ENCODE measurements around the gene SLC1A1.

The SLC1A1 gene

GRCh38 chr9:4572184-4572826 is 82.0 kb downstream of the SLC1A1 start:
- no peaks in the 10 kb centered on the region for H3K36me3 Mint-ChIP-seq (ENCODE audit: low read depth)
- DNase-seq, result no peak
- H3K9me3 Mint-ChIP-seq, result no peaks in the 10 kb centered on the region
- no peaks in the 10 kb centered on the region for H3K27me3 Mint-ChIP-seq
- no peak overlapping the region for H3K4me3 Mint-ChIP-seq
- H3K4me1 Mint-ChIP-seq (ENCODE audit: low read depth), result peaks cover 37% of the 10 kb centered on the region
- peak overlapping the region; percentile 19 for H3K27ac Mint-ChIP-seq

GRCh38 chr9:4573176-4573575 is 82.9 kb downstream of the SLC1A1 start:
- Mint-ChIP-seq H3K9me3 (no peaks in the 10 kb centered on the region), H3K27ac (no peak overlapping the region), H3K4me3 (no peak overlapping the region), H3K4me1 (ENCODE audit: low read depth) (peaks cover 33% of the 10 kb centered on the region), H3K27me3 (no peaks in the 10 kb centered on the region), H3K36me3 (ENCODE audit: low read depth) (no peaks in the 10 kb centered on the region)
- DNase-seq, result no peak

- DNase-seq, result no peak
- H3K4me3 Mint-ChIP-seq, result no peak overlapping the region
- no peak overlapping the region for H3K27ac Mint-ChIP-seq
These were observed 83.5 kb downstream of the SLC1A1 start for GRCh38 chr9:4573634-4574389.

GRCh38 chr9:4574657-4575243 is 84.5 kb downstream of the SLC1A1 start:
- Mint-ChIP-seq H3K27ac (peak overlapping the region; percentile 24), H3K4me1 (ENCODE audit: low read depth) (peaks cover 33% of the 10 kb centered on the region), H3K27me3 (no peaks in the 10 kb centered on the region), H3K9me3 (no peaks in the 10 kb centered on the region), H3K4me3 (no peak overlapping the region), H3K36me3 (ENCODE audit: low read depth) (no peaks in the 10 kb centered on the region)
- DNase-seq, result peak; percentile 43

More at GRCh38 chr9:4573634-4574389, 83.5 kb downstream of the SLC1A1 start:
- no peaks in the 10 kb centered on the region for H3K27me3 Mint-ChIP-seq
- H3K36me3 Mint-ChIP-seq (ENCODE audit: low read depth), result no peaks in the 10 kb centered on the region
- H3K9me3 Mint-ChIP-seq, result no peaks in the 10 kb centered on the region
- H3K4me1 Mint-ChIP-seq (ENCODE audit: low read depth), result peaks cover 33% of the 10 kb centered on the region

GRCh38 chr9:4575997-4576396 is 85.7 kb downstream of the SLC1A1 start:
- Mint-ChIP-seq H3K4me1 (ENCODE audit: low read depth) (peaks cover 33% of the 10 kb centered on the region), H3K27ac (no peak overlapping the region), H3K36me3 (ENCODE audit: low read depth) (no peaks in the 10 kb centered on the region), H3K9me3 (no peaks in the 10 kb centered on the region), H3K4me3 (no peak overlapping the region), H3K27me3 (no peaks in the 10 kb centered on the region)
- DNase-seq, result no peak

- Mint-ChIP-seq H3K4me1 (ENCODE audit: low read depth) (peaks cover 33% of the 10 kb centered on the region), H3K4me3 (no peak overlapping the region), H3K9me3 (no peaks in the 10 kb centered on the region), H3K36me3 (ENCODE audit: low read depth) (no peaks in the 10 kb centered on the region), H3K27ac (no peak overlapping the region), H3K27me3 (no peaks in the 10 kb centered on the region)
- DNase-seq, result no peak
These were observed 86.2 kb downstream of the SLC1A1 start for GRCh38 chr9:4576448-4576847.

- Mint-ChIP-seq H3K4me1 (ENCODE audit: low read depth) (peaks cover 13% of the 10 kb centered on the region), H3K36me3 (ENCODE audit: low read depth) (no peaks in the 10 kb centered on the region), H3K9me3 (no peaks in the 10 kb centered on the region), H3K27me3 (no peaks in the 10 kb centered on the region), H3K27ac (no peak overlapping the region), H3K4me3 (no peak overlapping the region)
- DNase-seq, result no peak
These were observed 88.7 kb downstream of the SLC1A1 start for GRCh38 chr9:4579001-4579400.

- Mint-ChIP-seq H3K27me3 (no peaks in the 10 kb centered on the region), H3K9me3 (no peaks in the 10 kb centered on the region), H3K4me3 (no peak overlapping the region), H3K27ac (no peak overlapping the region), H3K36me3 (ENCODE audit: low read depth) (no peaks in the 10 kb centered on the region), H3K4me1 (ENCODE audit: low read depth) (no peaks in the 10 kb centered on the region)
- no peak for DNase-seq
These were observed 90.9 kb downstream of the SLC1A1 start for GRCh38 chr9:4581035-4581760.

GRCh38 chr9:4581861-4582565 is 91.7 kb downstream of the SLC1A1 start:
- Mint-ChIP-seq H3K27ac (no peak overlapping the region), H3K9me3 (no peaks in the 10 kb centered on the region), H3K4me1 (ENCODE audit: low read depth) (no peaks in the 10 kb centered on the region), H3K27me3 (no peaks in the 10 kb centered on the region), H3K36me3 (ENCODE audit: low read depth) (no peaks in the 10 kb centered on the region), H3K4me3 (no peak overlapping the region)
- no peak for DNase-seq

GRCh38 chr9:4583001-4583400 is 92.7 kb downstream of the SLC1A1 start:
- no peaks in the 10 kb centered on the region for H3K4me1 Mint-ChIP-seq (ENCODE audit: low read depth)
- no peaks in the 10 kb centered on the region for H3K9me3 Mint-ChIP-seq

GRCh38 chr9:4584636-4585035 is 94.4 kb downstream of the SLC1A1 start:
- Mint-ChIP-seq H3K4me1 (ENCODE audit: low read depth) (no peaks in the 10 kb centered on the region), H3K9me3 (no peaks in the 10 kb centered on the region), H3K4me3 (no peak overlapping the region), H3K36me3 (ENCODE audit: low read depth) (no peaks in the 10 kb centered on the region), H3K27me3 (no peaks in the 10 kb centered on the region), H3K27ac (no peak overlapping the region)
- DNase-seq, result no peak

More at GRCh38 chr9:4583001-4583400, 92.7 kb downstream of the SLC1A1 start:
- DNase-seq, result no peak
- H3K4me3 Mint-ChIP-seq, result no peak overlapping the region
- H3K27me3 Mint-ChIP-seq, result no peaks in the 10 kb centered on the region
- H3K36me3 Mint-ChIP-seq (ENCODE audit: low read depth), result no peaks in the 10 kb centered on the region
- no peak overlapping the region for H3K27ac Mint-ChIP-seq

GRCh38 chr9:4585135-4585534 is 94.9 kb downstream of the SLC1A1 start:
- H3K27ac Mint-ChIP-seq, result no peak overlapping the region
- H3K9me3 Mint-ChIP-seq, result no peaks in the 10 kb centered on the region
- H3K4me3 Mint-ChIP-seq, result no peak overlapping the region
- DNase-seq, result no peak
- H3K27me3 Mint-ChIP-seq, result no peaks in the 10 kb centered on the region
- no peaks in the 10 kb centered on the region for H3K4me1 Mint-ChIP-seq (ENCODE audit: low read depth)
- H3K36me3 Mint-ChIP-seq (ENCODE audit: low read depth), result no peaks in the 10 kb centered on the region

- H3K4me1 Mint-ChIP-seq (ENCODE audit: low read depth), result no peaks in the 10 kb centered on the region
These were observed 98.5 kb downstream of the SLC1A1 start for GRCh38 chr9:4588721-4589120.

GRCh38 chr9:4590430-4591122 is 100.3 kb downstream of the SLC1A1 start:
- no peak overlapping the region for H3K27ac Mint-ChIP-seq
- no peak for DNase-seq
- no peak overlapping the region for H3K4me3 Mint-ChIP-seq
- no peaks in the 10 kb centered on the region for H3K9me3 Mint-ChIP-seq
- H3K36me3 Mint-ChIP-seq (ENCODE audit: low read depth), result no peaks in the 10 kb centered on the region
- H3K27me3 Mint-ChIP-seq, result no peaks in the 10 kb centered on the region
- H3K4me1 Mint-ChIP-seq (ENCODE audit: low read depth), result peaks cover 8% of the 10 kb centered on the region

More at GRCh38 chr9:4588721-4589120, 98.5 kb downstream of the SLC1A1 start:
- H3K27me3 Mint-ChIP-seq, result no peaks in the 10 kb centered on the region
- no peaks in the 10 kb centered on the region for H3K36me3 Mint-ChIP-seq (ENCODE audit: low read depth)
- DNase-seq, result no peak
- no peak overlapping the region for H3K27ac Mint-ChIP-seq
- no peaks in the 10 kb centered on the region for H3K9me3 Mint-ChIP-seq
- H3K4me3 Mint-ChIP-seq, result no peak overlapping the region

Measured in activated T-cell treated with anti-CD3 and anti-CD28 coated beads, Interleukin-2, amount 50 U/mL, for 24 hours (primary cell).